Mucosa of gallbladder (tissue), 1 donor: ENCODE data around the gene CPT1C. TPM values are rescaled to one million over a fixed set of nuclear protein-coding genes. Genes with fewer than 3 reads are reported as not detected.
"Not testable (repeated sequence)": the region's sequence is repeated elsewhere in the genome, so short reads cannot be mapped to it uniquely, and the experiment has no call there.

Experiments used
- DNase-seq: peaks from one replicate; pipeline ENCODE4 v3.0.0-alpha.2; 2020; ENCODE audit warnings: low spot score
- total RNA-seq: library from RNA; stranded (reverse); gene quantifications from one replicate; pipeline ENCODE4 v1.2.1, GENCODE V29; 2021
- donor health status: DM: no; HTN: no; CAD: no.

CPT1C gene
- total RNA-seq, 1 donor from 2014 or later, result 14.2 TPM

- DNase-seq, result no peak
Measured at GRCh38 chr19:49704888-49705642, 14.1 kb downstream of the CPT1C start.

- no peak for DNase-seq
Measured at GRCh38 chr19:49705919-49706318, 15.0 kb downstream of the CPT1C start.

- no peak for DNase-seq
Measured at GRCh38 chr19:49710372-49710951, 19.5 kb downstream of the CPT1C start.

GRCh38 chr19:49712397-49712859 is 21.5 kb downstream of the CPT1C start:
- no peak for DNase-seq

GRCh38 chr19:49713236-49713845 is 22.4 kb downstream of the CPT1C start:
- no peak for DNase-seq

GRCh38 chr19:49716154-49716553 is 25.2 kb downstream of the CPT1C start:
- no peak for DNase-seq

GRCh38 chr19:49718511-49718910 is 27.6 kb downstream of the CPT1C start:
- no peak for DNase-seq

- DNase-seq, result no peak
Measured at GRCh38 chr19:49718991-49719390, 28.1 kb downstream of the CPT1C start.

GRCh38 chr19:49719420-49719819 is 28.5 kb downstream of the CPT1C start:
- DNase-seq, result not testable (repeated sequence)

- DNase-seq, result no peak
Measured at GRCh38 chr19:49727217-49728030, 36.5 kb downstream of the CPT1C start.

GRCh38 chr19:49730166-49730565 is 39.2 kb downstream of the CPT1C start:
- DNase-seq, result no peak

GRCh38 chr19:49738268-49738667 is 47.4 kb downstream of the CPT1C start:
- no peak for DNase-seq

GRCh38 chr19:49739098-49739497 is 48.2 kb downstream of the CPT1C start:
- no peak for DNase-seq

GRCh38 chr19:49739933-49740332 is 49.0 kb downstream of the CPT1C start:
- no peak for DNase-seq

- no peak for DNase-seq
Measured at GRCh38 chr19:49741210-49741844, 50.4 kb downstream of the CPT1C start.

- DNase-seq, result no peak
Measured at GRCh38 chr19:49744946-49745381, 54.0 kb downstream of the CPT1C start.

GRCh38 chr19:49746206-49746958 is 55.5 kb downstream of the CPT1C start:
- DNase-seq, result peak; percentile 34

- DNase-seq, result no peak
Measured at GRCh38 chr19:49749055-49749716, 58.3 kb downstream of the CPT1C start.

GRCh38 chr19:49749771-49750170 is 58.9 kb downstream of the CPT1C start:
- no peak for DNase-seq

GRCh38 chr19:49752701-49753100 is 61.8 kb downstream of the CPT1C start:
- no peak for DNase-seq
